ENCODE measurements around the gene ACTG1.

ACTG1 gene

GRCh38 chr17:81515530-81516041 lies 3.0 kb upstream of the ACTG1 start:
- DNase-seq, result no peak

- DNase-seq, result peak; percentile 67
Observed at GRCh38 chr17:81514739-81515529, 2.3 kb upstream of the ACTG1 start.

- peak; percentile 61 for DNase-seq
Observed at GRCh38 chr17:81514489-81514738, 1.8 kb upstream of the ACTG1 start.

GRCh38 chr17:81513753-81514488 lies 1.3 kb upstream of the ACTG1 start:
- peak; percentile 70 for DNase-seq

GRCh38 chr17:81513372-81513752 lies 763 bp upstream of the ACTG1 start:
- peak; percentile 74 for DNase-seq

GRCh38 chr17:81511804-81512561 lies 616 bp downstream of the ACTG1 start:
- DNase-seq, result no peak

GRCh38 chr17:81511554-81511803 lies 1.1 kb downstream of the ACTG1 start:
- DNase-seq, result no peak

GRCh38 chr17:81510785-81511553 lies 1.6 kb downstream of the ACTG1 start:
- no peak for DNase-seq

- DNase-seq, result no peak
Observed at GRCh38 chr17:81509972-81510784, 2.4 kb downstream of the ACTG1 start.

GRCh38 chr17:81509207-81509971 lies 3.2 kb downstream of the ACTG1 start:
- peak; percentile 31 for DNase-seq

- DNase-seq, result peak; percentile 27
Observed at GRCh38 chr17:81508639-81509206, 3.9 kb downstream of the ACTG1 start.

GRCh38 chr17:81503619-81504018 lies 9.0 kb downstream of the ACTG1 start:
- no peak for DNase-seq

- DNase-seq, result no peak
Observed at GRCh38 chr17:81502471-81503017, 10.1 kb downstream of the ACTG1 start.

- no peak for DNase-seq
Observed at GRCh38 chr17:81500047-81500446, 12.6 kb downstream of the ACTG1 start.

- no peak for DNase-seq
Observed at GRCh38 chr17:81499601-81499970, 13.0 kb downstream of the ACTG1 start.

- DNase-seq, result no peak
Observed at GRCh38 chr17:81498953-81499600, 13.5 kb downstream of the ACTG1 start.

- DNase-seq, result peak; percentile 91
Observed at GRCh38 chr17:81494626-81495377, 17.8 kb downstream of the ACTG1 start.

GRCh38 chr17:81493198-81494038 lies 19.2 kb downstream of the ACTG1 start:
- DNase-seq, result no peak

- no peak for DNase-seq
Observed at GRCh38 chr17:81492706-81493105, 19.9 kb downstream of the ACTG1 start.

Measured in NCI-H2171 treated with DMSO at 0.1 percent for 48 hours (cell line).